ENCODE results near the gene GAS7. TPM values are rescaled to one million over a fixed set of nuclear protein-coding genes. Genes with fewer than 3 reads are reported as not detected.

The GAS7 gene
- total and polyA plus RNA-seq, 12 donors = 3.6 to 54.9 (median 28.0) TPM

DNA sequence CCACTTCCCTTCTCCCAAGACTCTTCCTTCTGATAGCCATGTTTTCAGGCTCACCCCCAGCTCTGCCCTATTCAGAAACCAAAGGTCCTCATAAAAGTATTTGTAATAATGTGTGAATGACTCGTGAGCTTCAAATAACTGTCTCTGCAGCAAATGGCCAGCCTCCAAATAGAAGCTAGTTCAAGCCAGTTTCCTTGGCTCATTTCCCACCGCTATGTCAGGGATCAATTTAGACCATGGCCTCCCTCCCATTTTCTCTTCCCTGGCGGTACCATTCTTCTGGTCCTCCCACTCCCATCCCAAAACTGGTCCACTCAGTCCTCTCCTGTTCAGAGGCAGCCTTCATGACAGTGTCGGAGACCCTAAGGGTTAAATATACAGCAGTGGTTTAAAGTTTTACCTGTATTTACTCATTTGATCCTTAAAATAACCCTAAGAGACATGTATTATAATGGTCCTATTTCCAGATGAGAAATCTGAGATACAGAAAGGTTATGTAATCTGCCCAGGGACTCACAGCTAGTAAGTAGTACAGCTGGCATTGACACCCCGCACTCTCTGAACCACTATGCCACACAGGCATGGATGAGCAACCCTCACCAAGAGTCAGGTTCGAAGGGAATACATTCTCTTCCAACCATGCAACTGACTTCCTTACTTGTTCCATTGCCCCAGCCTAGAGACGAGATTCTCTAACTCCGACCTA, 42.9 kb downstream of the GAS7 start:
- peak in 2 of 7 donors; percentile 25 to 41 for DNase-seq
- WGBS, 4 donors = 65 to 81% (median 77%) methylated on average over 8 of the region's 8 CpGs
- peak overlapping the region in 2 of 5 donors; percentile 30 to 80 for H3K27ac ChIP-seq

DNA sequence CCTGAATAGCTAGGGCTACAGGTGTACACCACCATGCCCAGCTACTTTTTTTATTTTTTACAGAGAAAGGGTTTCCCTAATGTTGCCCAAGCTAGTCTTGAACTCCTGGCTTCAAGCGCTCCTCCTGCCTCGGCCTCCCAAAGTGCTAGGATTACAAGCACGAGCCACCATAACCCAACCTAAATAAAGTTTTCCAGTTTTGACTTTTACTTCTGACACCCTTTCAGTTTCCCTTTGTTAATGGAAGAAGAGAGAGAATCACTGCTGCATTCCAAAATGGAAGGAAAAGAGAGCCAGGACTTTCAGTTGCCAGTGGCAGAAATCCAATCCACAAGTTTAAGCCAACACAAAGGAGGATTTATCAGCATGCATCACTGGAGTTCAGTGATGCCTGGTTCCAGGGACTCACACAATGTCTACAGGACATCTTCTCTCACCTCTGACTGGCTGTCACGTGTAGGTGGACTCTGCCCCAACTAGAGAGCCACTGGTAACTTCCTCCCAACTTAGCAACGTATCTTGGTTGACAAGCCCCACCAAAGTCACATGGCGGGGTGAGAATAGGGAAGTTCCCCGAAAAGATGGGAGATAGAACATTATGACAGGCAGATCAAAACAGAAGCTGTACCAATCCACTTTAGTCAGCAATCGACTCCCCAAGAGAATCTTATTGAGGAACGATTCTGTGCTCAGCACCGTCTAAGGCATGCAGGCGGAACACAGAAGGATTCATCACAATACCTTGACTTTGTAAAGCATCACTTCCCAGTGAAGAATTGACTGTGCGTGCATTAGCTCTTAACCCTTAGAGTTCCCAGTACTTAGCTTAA, 46.5 kb downstream of the GAS7 start:
- peak in 6 of 7 donors; percentile 29 to 61 (median 39) for DNase-seq
- WGBS, 4 donors = 62 to 80% (median 64%) methylated on average over 8 to 12 of the region's 12 CpGs
- Histone ChIP-seq H3K9me3 (replicated peaks in 1 of 3) (no peaks in the 10 kb centered on the region), H3K4me3 (no peak overlapping the region), H3K4me1 (replicated peaks in 1 of 2) (no peaks in the 10 kb centered on the region), H3K27me3 (no peaks in the 10 kb centered on the region), H3K36me3 (replicated peaks in 1 of 2) (no peaks in the 10 kb centered on the region), H3K27ac (peak overlapping the region in 2 of 5 donors; percentile 14 to 42)
- TF ChIP-seq, protein P1, sequence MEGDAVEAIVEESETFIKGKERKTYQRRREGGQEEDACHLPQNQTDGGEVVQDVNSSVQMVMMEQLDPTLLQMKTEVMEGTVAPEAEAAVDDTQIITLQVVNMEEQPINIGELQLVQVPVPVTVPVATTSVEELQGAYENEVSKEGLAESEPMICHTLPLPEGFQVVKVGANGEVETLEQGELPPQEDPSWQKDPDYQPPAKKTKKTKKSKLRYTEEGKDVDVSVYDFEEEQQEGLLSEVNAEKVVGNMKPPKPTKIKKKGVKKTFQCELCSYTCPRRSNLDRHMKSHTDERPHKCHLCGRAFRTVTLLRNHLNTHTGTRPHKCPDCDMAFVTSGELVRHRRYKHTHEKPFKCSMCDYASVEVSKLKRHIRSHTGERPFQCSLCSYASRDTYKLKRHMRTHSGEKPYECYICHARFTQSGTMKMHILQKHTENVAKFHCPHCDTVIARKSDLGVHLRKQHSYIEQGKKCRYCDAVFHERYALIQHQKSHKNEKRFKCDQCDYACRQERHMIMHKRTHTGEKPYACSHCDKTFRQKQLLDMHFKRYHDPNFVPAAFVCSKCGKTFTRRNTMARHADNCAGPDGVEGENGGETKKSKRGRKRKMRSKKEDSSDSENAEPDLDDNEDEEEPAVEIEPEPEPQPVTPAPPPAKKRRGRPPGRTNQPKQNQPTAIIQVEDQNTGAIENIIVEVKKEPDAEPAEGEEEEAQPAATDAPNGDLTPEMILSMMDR (IDR thresholded peaks at IDR 0.05) = no peak
- TF ChIP-seq POLR2A (IDR thresholded peaks at IDR 0.05) = no peak
- intact Hi-C loops (cut with DNase I) = no loop called here

More for the DNA sequence above, 42.9 kb downstream of the GAS7 start:
- TF ChIP-seq POLR2A (IDR thresholded peaks at IDR 0.05) = no peak
- TF ChIP-seq, protein P1 (IDR thresholded peaks at IDR 0.05) = no peak
- Histone ChIP-seq H3K4me3 (no peak overlapping the region), H3K36me3 (replicated peaks in 1 of 2) (no peaks in the 10 kb centered on the region), H3K27me3 (no peaks in the 10 kb centered on the region), H3K9me3 (replicated peaks in 1 of 3) (no peaks in the 10 kb centered on the region), H3K4me1 (replicated peaks in 1 of 2) (no peaks in the 10 kb centered on the region)
- intact Hi-C loops (cut with DNase I) = no loop called here

DNA sequence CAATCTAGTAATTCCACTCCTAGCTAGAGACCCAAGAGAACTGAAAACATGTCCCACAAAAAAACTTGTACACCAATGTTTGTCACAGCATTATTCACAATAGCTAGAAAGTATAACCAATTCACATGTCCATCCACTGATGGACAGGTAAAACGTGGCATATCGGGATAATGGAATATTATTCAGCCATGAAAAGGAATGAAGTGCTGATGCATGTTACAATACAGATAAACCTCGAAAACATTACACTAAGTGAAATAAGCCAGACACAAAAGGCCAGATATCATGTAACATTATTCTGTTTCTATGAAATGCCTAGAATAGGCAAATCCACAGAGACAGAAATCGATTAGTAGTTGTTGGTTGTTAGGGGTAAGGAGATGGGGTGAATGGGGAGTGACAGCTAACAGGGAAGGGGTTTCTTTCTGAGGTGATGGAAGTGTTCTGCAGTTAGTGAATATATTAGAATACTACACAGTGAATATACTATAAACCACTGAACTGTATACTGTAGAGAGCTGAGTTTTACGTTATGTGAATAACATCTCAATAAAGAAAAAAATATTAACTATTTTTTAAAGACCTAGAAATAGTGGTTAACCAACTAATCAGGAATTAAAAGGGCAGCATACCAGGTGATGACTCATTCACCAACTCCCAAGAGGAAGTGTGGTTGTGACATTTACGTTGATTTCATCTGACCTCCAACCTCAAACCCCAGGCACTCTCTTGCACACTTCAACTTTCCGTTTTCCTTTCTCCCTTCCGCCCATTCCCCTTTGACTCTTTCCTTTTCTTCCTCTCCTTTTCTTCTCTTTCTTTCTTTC, 48.6 kb downstream of the GAS7 start:
- H3K4me1 ChIP-seq (replicated peaks in 1 of 2) = no peaks in the 10 kb centered on the region
- no peak for TF ChIP-seq POLR2A (IDR thresholded peaks at IDR 0.05)
- TF ChIP-seq, protein P1 (IDR thresholded peaks at IDR 0.05) = no peak
- DNase-seq = peak in 2 of 7 donors; percentile 16 to 34

More for the DNA sequence above, 48.6 kb downstream of the GAS7 start:
- 61 to 67% (median 65%) methylated on average over 8 of the region's 8 CpGs for WGBS, 4 donors
- Histone ChIP-seq H3K4me3 (no peak overlapping the region), H3K36me3 (replicated peaks in 1 of 2) (no peaks in the 10 kb centered on the region), H3K27me3 (no peaks in the 10 kb centered on the region), H3K27ac (no peak overlapping the region), H3K9me3 (replicated peaks in 1 of 3) (no peaks in the 10 kb centered on the region)
- intact Hi-C loops (cut with DNase I) = no loop called here
